ENCODE data around the gene ZNF366.

DNA sequence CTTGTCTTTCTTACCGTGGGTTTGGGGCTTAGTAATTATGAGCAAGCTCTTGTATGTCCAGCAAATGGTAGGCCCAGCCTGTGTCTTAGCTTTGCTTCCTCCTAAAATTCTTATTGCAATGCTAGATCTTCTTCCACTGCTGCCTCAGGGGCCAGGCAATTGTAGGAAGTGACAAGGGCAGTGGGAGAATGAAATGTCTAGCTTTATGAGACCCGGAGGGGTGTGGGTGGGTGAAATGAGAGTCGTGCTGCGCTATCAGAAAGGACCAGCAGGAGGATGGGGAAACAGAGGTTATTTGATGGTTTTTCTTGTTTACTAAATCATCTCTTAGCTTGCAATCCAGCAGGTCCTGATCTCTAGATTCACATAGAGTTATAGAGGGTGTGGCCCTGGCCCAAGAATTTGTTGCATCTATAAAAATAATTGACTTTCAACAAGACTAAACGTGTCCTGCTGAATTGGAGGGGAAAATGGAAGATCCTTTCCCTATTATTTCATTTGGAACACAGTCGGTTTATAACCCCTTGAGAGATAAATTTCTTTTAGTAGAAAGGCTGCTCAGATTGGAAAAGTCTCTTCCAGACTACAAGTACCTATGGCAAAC lies 43.7 kb downstream of the ZNF366 start:
- TF ChIP-seq, protein P1, sequence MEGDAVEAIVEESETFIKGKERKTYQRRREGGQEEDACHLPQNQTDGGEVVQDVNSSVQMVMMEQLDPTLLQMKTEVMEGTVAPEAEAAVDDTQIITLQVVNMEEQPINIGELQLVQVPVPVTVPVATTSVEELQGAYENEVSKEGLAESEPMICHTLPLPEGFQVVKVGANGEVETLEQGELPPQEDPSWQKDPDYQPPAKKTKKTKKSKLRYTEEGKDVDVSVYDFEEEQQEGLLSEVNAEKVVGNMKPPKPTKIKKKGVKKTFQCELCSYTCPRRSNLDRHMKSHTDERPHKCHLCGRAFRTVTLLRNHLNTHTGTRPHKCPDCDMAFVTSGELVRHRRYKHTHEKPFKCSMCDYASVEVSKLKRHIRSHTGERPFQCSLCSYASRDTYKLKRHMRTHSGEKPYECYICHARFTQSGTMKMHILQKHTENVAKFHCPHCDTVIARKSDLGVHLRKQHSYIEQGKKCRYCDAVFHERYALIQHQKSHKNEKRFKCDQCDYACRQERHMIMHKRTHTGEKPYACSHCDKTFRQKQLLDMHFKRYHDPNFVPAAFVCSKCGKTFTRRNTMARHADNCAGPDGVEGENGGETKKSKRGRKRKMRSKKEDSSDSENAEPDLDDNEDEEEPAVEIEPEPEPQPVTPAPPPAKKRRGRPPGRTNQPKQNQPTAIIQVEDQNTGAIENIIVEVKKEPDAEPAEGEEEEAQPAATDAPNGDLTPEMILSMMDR (IDR thresholded peaks at IDR 0.05; ENCODE audit: insufficient read depth, low read length, poor library complexity, severe bottlenecking), result no peak
- no peak for TF ChIP-seq EZH2phosphoT487 (conservative IDR thresholded peaks at IDR 0.05; ENCODE audit: low read length)
